HCT116 (cell line): ENCODE data around the gene PTPN12. TPM values are rescaled to one million over a fixed set of nuclear protein-coding genes. Genes with fewer than 3 reads are reported as not detected.

Source experiments
- ATAC-seq: fragments of 200-7000 bp; cut with Tn5 transposase; 2 replicates; pipeline ENCODE4 v1.9.1; 2020; ENCODE audit warnings: mild to moderate bottlenecking, moderate library complexity
- BruUV-seq: library from RNA; stranded (reverse); fragments of 400-500 nt; replicated peaks from 2 replicates; lab custom pipeline; 2021; lab: Mats Ljungman, UMichigan
- CTCF ChIA-PET: fragments of 300-600 bp; sonication (Branson Sonifier 250); formaldehyde crosslinking; loops from one replicate; lab custom pipeline; 2021; ENCODE audit warnings: antibody characterized with exemption; lab: Charles Lee
- POLR2A ChIA-PET: fragments of 300-600, 350-600 bp; sonication (Branson Sonifier 250); formaldehyde crosslinking; loops from one replicate; lab custom pipeline; 2021; ENCODE audit warnings: antibody characterized with exemption; lab: Charles Lee
- RAD21 ChIA-PET, 2 experiments: fragments of 300-600 bp; sonication (Branson Sonifier 250); formaldehyde crosslinking; loops; one replicate each; lab custom pipeline; 2023; ENCODE audit warnings: low total read pairs in 2 of 2; ENCODE audit not compliant: uncharacterized antibody in 2 of 2, unreplicated experiment in 2 of 2, low non-redundant PET in 1 of 2; lab: Charles Lee
- DNase-seq: peaks from one replicate; pipeline ENCODE4 v3.0.0-alpha.2; 2010; ENCODE audit warnings: low read depth, low spot score
- H2AFZ ChIP-seq: fragments of 200-600 bp; shearing (Covaris generic), sonication (generic); 2 replicates; pipeline ENCODE4 v1.6.1; 2017; ENCODE audit warnings: low read depth, mixed run types, mixed read lengths, antibody characterized with exemption, low read length; ENCODE audit not compliant: poor library complexity, severe bottlenecking
- H3K27ac ChIP-seq: 2 replicates; pipeline ENCODE4 v1.5.1; 2012; ENCODE audit warnings: low read depth, low read length
- H3K27me3 ChIP-seq: fragments of 200-600 bp; sonication (generic); 2 replicates; pipeline ENCODE4 v1.6.1; 2016; ENCODE audit warnings: mixed run types, low read length, mixed read lengths; ENCODE audit not compliant: insufficient read depth
- H3K36me3 ChIP-seq, 2 experiments: fragments of 200-500 bp in 1 of 2; fragments of 200-600 bp in 1 of 2; sonication (Bioruptor generic) in 1 of 2; sonication (generic) in 1 of 2; 2 replicates each; pipeline versions ENCODE4 v1.5.1 to v1.6.1; 2014 to 2016; ENCODE audit warnings: low read length in 2 of 2, inconsistent platforms in 1 of 2, mixed read lengths in 1 of 2, mixed run types in 1 of 2; ENCODE audit not compliant: insufficient read depth in 2 of 2, control insufficient read depth in 1 of 2
- H3K4me1 ChIP-seq, 2 experiments: fragments of 200-600 bp in 1 of 2; sonication (generic) in 1 of 2; 2 replicates each; pipeline versions ENCODE4 v1.5.1 to v1.6.1; 2012 to 2017; ENCODE audit warnings: low read length in 2 of 2, inconsistent platforms in 1 of 2, mild to moderate bottlenecking in 1 of 2, mixed read lengths in 1 of 2, mixed run types in 1 of 2, moderate library complexity in 1 of 2; ENCODE audit not compliant: insufficient read depth in 2 of 2, control insufficient read depth in 1 of 2
- H3K4me2 ChIP-seq: fragments of 200-600 bp; sonication (generic); 2 replicates; pipeline ENCODE4 v1.6.1; 2017; ENCODE audit warnings: mixed run types, low read length, mixed read lengths
- H3K4me3 ChIP-seq, 2 experiments: fragments of 200-600 bp in 1 of 2; sonication (generic) in 1 of 2; replicated peaks in 1 of 2; 2 replicates each; pipeline ENCODE4 v1.5.1; 2011 to 2016; ENCODE audit warnings: low read length in 2 of 2, control low read depth in 1 of 2, low read depth in 1 of 2, mild to moderate bottlenecking in 1 of 2, mixed read lengths in 1 of 2, mixed run types in 1 of 2
- H3K79me2 ChIP-seq: fragments of 200-600 bp; sonication (generic); 2 replicates; pipeline ENCODE4 v1.6.1; 2017; ENCODE audit warnings: mild to moderate bottlenecking, mixed run types, low read length, moderate library complexity, mixed read lengths; ENCODE audit not compliant: insufficient read depth
- H3K9ac ChIP-seq: fragments of 200-600 bp; sonication (generic); 2 replicates; pipeline ENCODE4 v1.6.1; 2016; ENCODE audit warnings: low read length, mixed read lengths
- H3K9me2 ChIP-seq: fragments of 200-600 bp; sonication (generic), shearing (Covaris generic); 2 replicates; pipeline ENCODE4 v1.6.1; 2017; ENCODE audit warnings: mixed run types, mild to moderate bottlenecking, moderate library complexity; ENCODE audit not compliant: insufficient read depth
- H3K9me3 ChIP-seq, 2 experiments: fragments of 200-500 bp in 1 of 2; fragments of 200-600 bp in 1 of 2; sonication (Bioruptor generic) in 1 of 2; sonication (generic) in 1 of 2; 2 replicates each; pipeline ENCODE4 v1.6.1; 2014 to 2017; ENCODE audit warnings: low read length in 2 of 2, mixed read lengths in 2 of 2, inconsistent platforms in 1 of 2, low read depth in 1 of 2, mild to moderate bottlenecking in 1 of 2, mixed run types in 1 of 2, moderate library complexity in 1 of 2; ENCODE audit not compliant: control insufficient read depth in 1 of 2, insufficient read depth in 1 of 2
- H4K20me1 ChIP-seq: fragments of 200-600 bp; sonication (generic), shearing (Covaris generic); 2 replicates; pipeline ENCODE4 v1.6.1; 2017; ENCODE audit warnings: mixed run types, mild to moderate bottlenecking, moderate library complexity; ENCODE audit not compliant: insufficient read depth
- ATF3 ChIP-seq: IDR thresholded peaks from 2 replicates; pipeline ENCODE4 v1.6.1; 2012
- CBX3 ChIP-seq: IDR thresholded peaks from 2 replicates; pipeline ENCODE4 v1.6.1; 2012; ENCODE audit warnings: low read depth
- ELF1 ChIP-seq: IDR thresholded peaks from 2 replicates; pipeline ENCODE4 v1.6.1; 2012; ENCODE audit warnings: low read depth, borderline replicate concordance
- EZH2 ChIP-seq: fragments of 200-600 bp; sonication (generic); IDR thresholded peaks from 2 replicates; pipeline ENCODE4 v1.6.1; 2017; ENCODE audit warnings: antibody characterized with exemption, mixed run types
- POLR2AphosphoS5 ChIP-seq: IDR thresholded peaks from 2 replicates; pipeline ENCODE4 v1.6.1; 2011; ENCODE audit warnings: mild to moderate bottlenecking, low read depth, low read length, moderate library complexity
- REST ChIP-seq: IDR thresholded peaks from 2 replicates; pipeline ENCODE4 v1.6.1; 2012; ENCODE audit warnings: low read depth
- SIN3A ChIP-seq: IDR thresholded peaks from 2 replicates; pipeline ENCODE4 v1.6.1; 2012; ENCODE audit warnings: low read depth
- ZBTB33 ChIP-seq: IDR thresholded peaks from 2 replicates; pipeline ENCODE4 v1.6.1; 2011; ENCODE audit warnings: mild to moderate bottlenecking, low read length, moderate library complexity; ENCODE audit not compliant: insufficient replicate concordance; ENCODE audit errors: extremely low read depth
- intact Hi-C: fragments of 100-400 bp; cut with micrococcal nuclease; formaldehyde crosslinking; loops from 2 replicates; pipeline ENCODE4 v1.10.0; 2022
- total RNA-seq: library from RNA; stranded (reverse); gene quantifications from one replicate; pipeline ENCODE4 v1.2.1, GENCODE V29; 2021; ENCODE audit not compliant: unreplicated experiment
- TF ChIP-seq, protein P1 (sequence below): IDR thresholded peaks from 2 replicates; pipeline ENCODE4 v1.6.1; 2012

PTPN12 gene
- total RNA-seq, 1 experiment from 2014 or later, result 80.5 TPM

DNA sequence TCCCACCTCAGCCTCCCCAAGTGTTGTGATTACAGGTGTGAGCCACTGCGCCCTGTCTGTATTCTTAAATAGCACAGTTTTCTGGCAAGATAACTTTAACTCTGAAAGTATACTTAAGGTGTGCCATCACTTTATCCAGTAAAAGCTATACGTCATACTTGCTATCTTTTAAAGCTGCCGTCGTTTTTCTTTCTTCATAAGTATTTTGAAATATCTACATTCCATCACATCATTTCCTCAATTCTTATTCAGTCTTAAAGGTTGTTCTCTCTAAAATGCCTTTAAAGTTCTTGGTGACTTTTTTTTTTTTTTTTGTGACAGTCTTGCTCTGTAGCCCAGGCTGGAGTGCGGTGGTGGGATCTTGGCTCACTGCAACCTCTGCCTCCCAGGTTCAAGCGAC lies 34.7 kb downstream of the PTPN12 start:
- ChIA-PET CTCF (no interaction called here), POLR2A (no interaction called here), RAD21 (no interaction called here)
- intact Hi-C loops, result no loop called here
- Histone ChIP-seq H4K20me1 (peaks cover 3% of the 10 kb centered on the region; the same call in 1 of the 2 replicates), H3K9me2 (no peaks in the 10 kb centered on the region), H3K79me2 (peaks cover 48% of the 10 kb centered on the region), H3K4me1 (no peaks in the 10 kb centered on the region)
- BruUV-seq, result no TSS peak
- TF ChIP-seq, protein P1, sequence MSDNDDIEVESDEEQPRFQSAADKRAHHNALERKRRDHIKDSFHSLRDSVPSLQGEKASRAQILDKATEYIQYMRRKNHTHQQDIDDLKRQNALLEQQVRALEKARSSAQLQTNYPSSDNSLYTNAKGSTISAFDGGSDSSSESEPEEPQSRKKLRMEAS, result no peak
- no peak for TF ChIP-seq CBX3
- no peak for TF ChIP-seq ZBTB33
- no peak for TF ChIP-seq ATF3
- no peak for TF ChIP-seq ELF1
- no peak for TF ChIP-seq SIN3A
- no peak for TF ChIP-seq POLR2AphosphoS5
- no peak for TF ChIP-seq EZH2
- TF ChIP-seq REST, result no peak
- TF ChIP-seq, all 23 proteins: peak for 0
- Histone ChIP-seq H3K36me3 (peaks cover 7 to 11% of the 10 kb centered on the region in 2 experiments; a peak in 3 of 4 replicates), H3K27ac (no peak overlapping the region), H3K9me3 (no peaks in the 10 kb centered on the region), H3K4me3 (no peak overlapping the region), H3K27me3 (no peaks in the 10 kb centered on the region), H3K9ac (no peak overlapping the region), H3K4me2 (no peak overlapping the region), H2AFZ (no peak overlapping the region)
- DNase-seq, result no peak
- ATAC-seq, result no peak
